ENCODE data around the gene CCDC33.

Gene CCDC33

GRCh38 chr15:74362482-74362881 lies 126.4 kb downstream of the CCDC33 start:
- DNase-seq (ENCODE audit: low read depth in 2 of 2), result no peak

- DNase-seq (ENCODE audit: low read depth in 2 of 2), result no peak
These were observed 128.9 kb downstream of the CCDC33 start for GRCh38 chr15:74364936-74365597.

DNA sequence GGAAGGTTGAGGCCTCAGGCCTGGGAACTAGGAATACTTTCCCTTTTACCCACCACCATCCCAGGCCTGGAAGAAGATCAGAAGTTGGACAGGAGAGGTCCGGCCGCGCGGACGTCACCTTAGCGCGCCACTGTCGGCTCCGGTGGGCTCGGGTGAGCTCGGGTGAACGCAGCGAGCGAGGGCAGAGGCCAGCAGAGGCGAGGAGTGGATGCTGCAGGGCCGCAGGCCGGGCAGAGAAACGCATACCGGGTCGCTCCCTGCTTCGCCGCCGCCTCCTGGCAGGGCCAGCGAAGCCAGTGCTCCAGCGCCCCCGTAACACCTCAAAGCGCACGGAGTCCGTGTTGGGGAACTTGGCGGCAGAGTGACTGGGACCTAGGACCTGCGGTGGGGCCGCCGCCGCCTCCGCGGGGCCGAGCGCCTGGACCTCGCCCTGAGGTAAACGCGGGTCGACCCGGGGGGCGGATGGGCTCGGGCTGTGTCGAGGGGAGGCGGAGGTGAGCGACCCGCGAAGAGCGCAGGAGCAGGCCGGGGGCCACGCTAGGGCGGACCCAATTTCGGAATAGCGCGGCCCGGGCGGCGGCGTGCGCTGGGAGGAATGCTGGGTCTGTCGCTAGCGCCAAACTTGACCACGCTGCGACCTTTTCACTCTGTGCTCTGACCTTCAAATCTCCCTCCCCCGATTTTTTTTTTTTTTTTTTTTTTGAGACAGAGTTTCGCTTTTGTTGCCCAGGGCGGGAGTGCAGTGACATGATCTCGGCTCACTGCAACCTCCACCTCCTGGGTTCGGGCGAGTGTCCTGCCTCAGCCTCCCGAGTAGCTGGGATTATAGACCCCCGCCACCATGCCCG lies 129.7 kb downstream of the CCDC33 start:
- DNase-seq (ENCODE audit: low read depth in 2 of 2), result no peak

DNA sequence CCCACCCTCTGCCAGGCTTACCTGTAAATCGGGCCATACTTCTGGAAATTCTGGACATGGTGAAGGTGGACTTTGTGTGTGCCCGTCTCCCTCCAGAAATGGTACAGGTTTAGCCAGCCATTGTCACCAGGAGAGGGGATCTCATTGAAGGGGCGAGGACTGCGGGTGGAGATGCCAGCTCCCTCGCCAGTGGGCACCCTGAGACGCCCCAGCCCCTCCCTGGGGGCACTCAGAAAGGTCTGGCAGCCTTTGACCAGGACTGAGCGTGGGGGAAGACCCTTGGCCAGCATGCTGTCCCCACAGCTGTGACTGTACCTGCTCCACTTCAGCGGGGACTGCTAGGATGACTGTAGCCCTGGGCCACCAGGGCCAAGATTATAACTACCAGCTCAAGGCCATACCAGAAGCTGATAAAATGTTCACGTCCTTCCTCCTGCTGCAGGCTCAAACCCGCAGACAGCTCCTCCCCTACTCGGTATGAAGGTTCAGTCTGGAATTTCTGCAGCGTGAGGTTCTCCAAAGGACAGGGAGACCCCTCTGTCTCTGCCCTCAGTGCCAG lies 131.2 kb downstream of the CCDC33 start, which contains the start of gene CYP11A1:
Gene CYP11A1, minus strand, starts transcription at position 351 of the 559 bp plus-strand sequence. Its CDS starts 61 bp downstream, at position 290.
- DNase-seq (ENCODE audit: low read depth in 2 of 2), result no peak

DNA sequence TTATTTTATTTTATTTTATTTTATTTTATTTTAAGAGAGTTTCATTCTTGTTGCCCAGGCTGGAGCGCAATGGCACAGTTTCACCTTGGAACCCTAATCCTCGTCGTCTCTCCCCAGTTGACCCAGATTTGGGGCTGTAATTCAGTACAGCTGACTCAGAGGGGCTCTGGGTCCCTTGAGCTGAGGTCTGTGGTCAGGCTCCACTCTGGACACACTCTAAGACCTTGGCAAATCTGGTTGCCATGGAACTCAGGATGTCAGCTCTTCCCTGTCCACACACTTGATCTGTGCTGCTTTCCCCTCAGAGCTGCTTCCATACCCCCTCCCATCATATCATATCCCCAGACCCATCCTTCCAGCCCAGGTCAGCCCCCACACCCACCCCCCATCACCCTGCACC lies 132.0 kb downstream of the CCDC33 start:
- no peak for DNase-seq (ENCODE audit: low read depth in 2 of 2)

GRCh38 chr15:74369084-74369745 lies 133.1 kb downstream of the CCDC33 start:
- DNase-seq (ENCODE audit: low read depth in 2 of 2), result no peak

DNA sequence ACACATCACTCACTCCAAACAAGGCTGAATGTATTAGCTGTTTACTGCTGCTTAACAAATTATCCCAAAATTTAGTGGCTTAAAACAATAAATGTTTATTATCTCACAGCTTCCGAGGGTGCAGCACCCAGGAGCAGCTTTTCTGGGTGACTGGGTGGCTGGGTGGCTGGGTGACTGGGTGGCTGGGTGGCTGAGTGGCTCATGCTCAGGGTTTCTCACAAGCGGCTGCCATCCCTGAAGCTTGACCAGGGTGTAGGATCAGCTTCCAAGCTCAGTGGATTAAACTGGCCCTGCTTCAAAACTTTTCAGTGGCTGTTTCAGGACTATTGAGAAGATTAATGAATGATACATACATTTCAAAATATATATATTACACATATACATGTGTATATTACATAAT lies 133.6 kb downstream of the CCDC33 start:
- DNase-seq (ENCODE audit: low read depth in 2 of 2), result no peak

DNA sequence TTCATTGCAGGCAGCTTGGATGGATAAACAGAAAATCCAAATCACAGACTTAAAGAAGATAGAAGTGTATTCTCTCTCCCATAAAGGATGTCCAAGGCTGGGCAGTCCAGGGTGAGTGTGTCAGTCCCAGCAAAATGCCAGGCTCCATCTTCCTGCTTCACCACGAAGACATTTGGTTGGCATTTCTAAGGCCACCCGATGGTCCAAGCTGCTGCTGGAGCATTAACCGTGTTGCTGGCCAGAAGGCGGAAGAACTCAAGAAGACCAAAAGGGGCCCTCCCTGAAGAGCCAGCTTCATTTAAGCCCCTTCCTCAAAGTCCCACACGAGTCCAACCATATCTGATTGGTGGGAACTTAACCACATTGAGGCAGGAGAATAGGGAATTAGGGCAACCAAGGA lies 134.3 kb downstream of the CCDC33 start:
- DNase-seq (ENCODE audit: low read depth in 2 of 2), result no peak

DNA sequence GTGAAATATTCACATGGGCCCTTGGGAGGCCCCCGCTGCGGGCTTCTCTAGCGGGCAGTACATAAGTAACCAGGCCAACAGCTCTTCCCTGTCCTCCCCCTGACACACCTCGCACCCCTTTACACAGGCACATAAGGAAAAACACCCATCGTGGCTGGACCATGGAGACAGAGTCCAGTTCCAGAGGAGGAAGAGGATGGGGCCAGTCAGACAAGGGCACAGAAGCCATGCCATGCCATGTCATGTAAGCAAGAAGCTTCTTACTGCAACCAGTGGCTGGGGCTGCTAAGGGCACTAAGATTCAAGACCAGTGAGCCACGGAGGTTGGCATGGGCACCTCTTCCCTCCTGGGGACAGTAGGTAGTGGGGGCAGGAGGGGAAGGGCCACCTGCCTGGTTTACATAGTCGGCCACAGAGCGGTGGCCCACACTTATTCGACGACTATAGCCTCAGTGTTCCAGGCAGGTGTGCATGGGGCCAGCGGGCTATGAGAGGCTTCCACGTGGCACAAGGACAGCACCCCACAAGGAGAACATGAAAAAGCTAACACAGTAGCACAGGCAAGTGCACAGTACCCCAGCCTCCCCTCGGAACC lies 137.0 kb downstream of the CCDC33 start:
- no peak for DNase-seq (ENCODE audit: low read depth in 2 of 2)

- DNase-seq (ENCODE audit: low read depth in 2 of 2), result peak; percentile 91 to 93
These were observed 137.9 kb downstream of the CCDC33 start for GRCh38 chr15:74373731-74374647.

- DNase-seq (ENCODE audit: low read depth in 2 of 2), result no peak
These were observed 138.6 kb downstream of the CCDC33 start for GRCh38 chr15:74374648-74375302.

GRCh38 chr15:74375303-74375693 lies 139.2 kb downstream of the CCDC33 start:
- peak; percentile 69 to 72 for DNase-seq (ENCODE audit: low read depth in 2 of 2)

DNA sequence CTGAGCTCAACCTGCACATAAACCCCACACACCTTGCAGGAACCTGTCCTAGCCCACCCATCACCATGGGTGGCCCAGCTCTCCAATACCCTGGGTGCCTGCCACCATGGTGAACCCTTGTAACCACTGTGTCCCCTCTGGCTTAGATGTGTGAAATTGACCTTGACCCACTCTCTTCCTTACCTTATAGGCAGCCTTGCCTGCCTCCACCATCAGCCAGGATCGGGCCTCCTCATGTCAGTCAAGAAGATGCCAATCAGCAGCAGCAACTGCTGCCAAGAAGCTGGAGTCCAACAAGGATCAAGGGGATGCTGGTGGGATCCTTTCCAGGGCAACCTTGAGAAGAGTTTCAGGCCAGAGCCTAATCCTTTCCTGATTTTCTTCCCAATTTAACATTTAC lies 140.1 kb downstream of the CCDC33 start:
- no peak for DNase-seq (ENCODE audit: low read depth in 2 of 2)

- no peak for DNase-seq (ENCODE audit: low read depth in 2 of 2)
These were observed 140.9 kb downstream of the CCDC33 start for GRCh38 chr15:74376825-74377581.

DNA sequence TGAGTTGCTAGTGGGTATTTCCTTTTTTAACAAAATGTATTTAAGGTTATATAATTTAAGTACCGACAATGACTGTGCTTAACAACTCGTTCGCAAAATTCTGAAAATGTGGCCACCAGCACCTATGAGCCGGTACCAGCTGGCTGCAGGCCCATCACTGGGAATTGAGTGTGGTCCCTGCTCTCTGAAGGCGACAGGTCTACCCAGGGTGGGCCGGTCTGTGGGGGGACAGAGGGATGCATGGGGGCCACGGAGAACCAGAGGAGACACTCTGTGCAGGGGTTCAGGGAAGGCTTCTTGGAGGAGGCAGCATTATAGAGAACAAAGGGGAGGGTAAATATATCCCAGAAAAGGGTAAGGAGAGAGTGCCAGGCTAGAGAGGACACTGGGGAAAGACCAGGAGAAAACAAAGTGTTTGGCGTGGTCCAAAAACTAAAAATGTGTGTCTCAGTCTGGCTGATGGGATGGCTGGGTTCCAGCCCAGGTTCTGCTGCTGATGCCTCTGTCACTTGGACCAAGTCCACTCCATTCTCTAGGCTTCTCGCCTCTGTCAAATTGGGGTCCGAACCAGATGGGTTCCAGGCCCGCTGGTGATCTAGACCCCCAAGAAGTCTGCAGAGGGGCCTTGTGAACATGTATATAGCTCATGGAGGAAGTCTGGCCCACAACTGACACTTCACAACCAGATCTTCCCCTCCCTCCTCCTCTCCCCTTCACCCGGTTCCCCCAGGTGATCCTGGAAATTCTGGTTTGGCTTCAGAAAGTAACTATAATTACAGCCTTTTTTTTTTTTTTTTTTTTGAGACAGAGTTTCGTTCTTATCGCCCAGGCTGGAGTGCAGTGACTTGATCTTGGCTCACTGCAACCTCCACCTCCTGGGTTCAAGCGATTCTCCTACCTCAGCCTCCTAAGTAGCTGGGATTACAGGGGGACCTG lies 142.0 kb downstream of the CCDC33 start:
- DNase-seq (ENCODE audit: low read depth in 2 of 2), result no peak

DNA sequence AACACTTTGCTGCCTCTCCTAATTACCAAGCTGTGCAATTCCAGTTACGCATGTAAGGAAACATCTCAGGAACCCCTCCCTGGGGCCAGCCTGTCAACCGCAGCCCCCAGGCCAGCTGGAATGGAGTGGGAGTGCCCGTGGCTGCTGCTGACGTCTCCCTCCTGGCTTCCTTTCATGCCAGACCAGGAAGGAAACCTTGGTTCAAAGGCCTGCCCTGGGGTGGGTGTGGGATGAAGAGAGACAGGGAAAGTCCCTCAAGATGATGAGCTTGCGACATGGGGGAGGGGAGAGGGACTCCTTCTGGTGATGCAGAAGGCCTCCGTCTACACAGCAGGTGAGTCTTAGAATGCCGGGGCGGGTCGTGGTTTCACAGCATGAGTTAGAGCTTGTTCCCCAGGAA lies 142.7 kb downstream of the CCDC33 start:
- DNase-seq (ENCODE audit: low read depth in 2 of 2), result peak in 1 of 2 donors; percentile 70

- no peak for DNase-seq (ENCODE audit: low read depth in 2 of 2)
These were observed 144.4 kb downstream of the CCDC33 start for GRCh38 chr15:74380361-74381189.

- DNase-seq (ENCODE audit: low read depth in 2 of 2), result no peak
These were observed 145.0 kb downstream of the CCDC33 start for GRCh38 chr15:74381190-74381453.
